SW480 (cell line): ENCODE measurements around the gene PDE2A.

Experiments
- DNase-seq: peaks from one replicate; pipeline ENCODE4 v3.0.0-alpha.2; 2016; ENCODE audit warnings: low spot score

PDE2A gene

DNA sequence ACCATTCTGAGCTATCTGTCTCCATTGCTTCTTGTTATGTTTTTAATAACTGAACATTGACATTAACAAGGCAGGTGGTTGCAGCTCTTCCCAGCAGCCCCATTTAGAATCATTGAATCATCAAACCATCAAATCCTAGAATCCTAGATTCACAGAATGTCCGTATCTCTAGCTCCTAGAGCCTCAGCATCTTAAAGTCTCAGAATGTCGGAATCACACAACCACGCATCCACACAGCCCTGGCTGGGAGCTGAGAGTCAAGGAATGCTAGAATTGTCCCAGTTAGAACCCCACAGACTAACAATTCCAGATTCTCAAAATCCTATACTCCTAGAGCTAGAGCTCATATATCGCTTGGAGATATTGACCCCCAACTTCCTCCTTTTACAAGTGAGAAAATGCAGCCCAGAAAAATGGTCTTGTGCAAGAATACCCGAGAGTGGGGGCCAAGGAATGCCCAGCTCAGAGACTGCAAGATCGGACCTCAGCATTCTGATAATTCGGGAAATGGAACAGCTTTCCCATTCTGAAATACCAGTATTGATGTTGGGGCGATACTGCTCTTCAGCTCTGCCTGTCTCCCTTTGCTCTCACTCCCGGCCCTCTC, 38.8 kb downstream of the PDE2A start:
- DNase-seq, result no peak

DNA sequence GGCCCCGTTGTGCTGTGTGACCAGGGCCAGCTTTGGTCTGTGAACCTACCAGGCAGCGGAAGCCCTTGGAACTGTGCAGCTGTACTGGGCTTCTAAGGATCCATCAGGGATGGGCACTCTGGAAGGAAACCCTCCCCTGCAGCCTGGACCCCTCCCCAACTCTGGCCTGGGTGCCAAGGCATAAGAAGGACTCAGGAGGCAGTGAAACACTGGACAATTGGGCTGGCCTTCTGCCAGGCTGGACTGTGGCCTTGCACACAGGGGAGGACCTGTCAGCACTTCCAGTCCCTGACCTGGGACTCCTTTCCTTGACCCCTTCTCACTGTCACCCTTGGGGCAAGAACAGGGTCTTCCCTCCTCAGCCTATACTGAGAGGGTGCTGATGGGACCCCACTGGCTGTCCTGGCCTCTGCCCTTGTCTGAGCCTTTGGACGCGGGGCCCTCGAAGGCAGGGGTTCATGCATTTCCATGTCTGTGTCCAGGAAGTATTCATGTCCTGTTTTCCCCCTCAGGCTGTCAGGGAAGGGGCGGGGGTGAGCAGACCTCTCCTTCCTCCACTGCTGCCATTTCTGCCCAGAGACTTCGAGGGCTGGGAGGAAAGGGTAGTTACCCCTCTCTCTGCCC, 39.6 kb downstream of the PDE2A start:
- DNase-seq, result no peak

DNA sequence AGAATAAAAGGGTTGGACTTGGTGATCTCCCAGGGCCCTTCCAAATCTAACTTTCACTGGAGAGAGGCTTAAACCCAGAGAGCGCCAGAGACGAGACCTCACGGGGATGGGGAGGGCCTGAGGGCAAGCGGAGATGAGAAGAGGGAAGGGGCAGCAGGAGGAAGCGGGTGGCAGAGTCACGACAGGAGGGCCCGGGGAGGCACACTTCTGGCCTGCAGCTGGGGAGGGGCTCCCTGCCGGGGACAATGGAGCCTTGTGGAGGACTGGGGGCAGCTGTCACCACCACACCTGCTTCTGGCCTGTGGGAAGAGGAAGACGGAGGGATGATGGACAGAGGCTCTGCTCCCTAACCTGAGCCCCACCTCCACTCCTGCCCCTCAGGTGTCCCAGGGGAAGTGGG, 40.2 kb downstream of the PDE2A start:
- no peak for DNase-seq

DNA sequence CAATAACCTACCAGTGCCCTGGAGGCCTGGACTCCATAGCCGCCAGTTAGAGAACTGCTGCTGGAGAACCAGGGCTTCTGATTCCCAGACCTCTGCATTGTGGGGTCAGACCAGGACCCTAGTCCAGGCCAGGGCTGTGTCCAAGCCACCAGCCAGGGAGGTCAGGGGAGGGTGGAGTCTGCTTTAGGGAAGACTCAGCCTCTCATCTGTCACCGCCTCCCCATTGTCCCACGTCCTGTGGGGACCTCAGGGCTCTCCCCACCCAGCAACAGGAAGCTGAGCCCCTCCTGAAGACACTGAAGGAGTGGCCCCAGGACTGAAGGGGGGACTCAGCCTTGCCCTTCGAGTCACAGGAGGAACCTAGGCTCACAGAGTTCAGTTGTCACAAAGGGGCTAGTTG, 41.2 kb downstream of the PDE2A start:
- no peak for DNase-seq

DNA sequence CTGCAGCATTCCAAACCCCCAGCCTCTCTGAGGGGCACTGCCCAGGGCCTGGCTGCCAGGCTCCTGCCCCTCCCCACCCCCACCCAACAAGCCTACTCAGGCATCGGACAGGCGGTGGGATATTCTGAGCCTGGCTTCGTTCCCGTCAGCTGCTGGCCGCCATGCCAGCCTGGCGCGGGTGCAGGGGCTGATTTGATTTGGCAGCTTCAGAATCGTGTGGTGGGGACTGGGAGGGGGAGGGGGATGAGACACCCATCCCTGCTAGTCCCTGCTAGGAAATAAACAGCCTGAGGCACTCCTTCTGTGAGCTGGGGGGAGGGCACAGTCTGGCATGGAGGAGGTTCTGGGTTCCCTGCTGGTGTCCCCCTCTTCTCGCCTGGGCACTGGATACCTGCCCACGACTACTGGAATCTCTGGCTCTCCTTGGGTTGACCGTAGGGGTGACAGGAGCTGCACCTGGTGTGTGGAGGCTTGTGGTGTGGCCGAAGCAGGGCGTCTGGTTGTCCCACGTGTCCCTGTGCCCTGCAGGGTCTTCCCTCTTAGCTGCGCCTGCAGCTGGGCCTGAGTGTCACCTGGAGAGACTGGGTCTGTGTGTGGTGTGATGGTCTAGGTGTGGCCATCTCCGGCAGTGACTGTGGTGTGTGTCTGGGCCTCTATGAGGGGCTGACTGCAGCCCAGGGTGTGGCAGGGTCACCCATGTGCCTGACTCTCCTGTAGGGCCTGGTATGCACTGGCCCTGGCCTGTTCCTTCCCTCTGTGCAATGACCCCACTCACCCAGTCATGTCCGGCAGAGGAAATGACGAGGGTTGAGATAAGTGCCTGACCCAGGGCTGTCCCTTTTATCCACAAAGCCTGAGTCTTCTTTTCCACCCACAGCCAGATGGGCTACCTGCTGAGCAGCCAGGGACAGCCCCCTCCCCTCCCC, 42.2 kb downstream of the PDE2A start:
- DNase-seq, result peak; percentile 33

DNA sequence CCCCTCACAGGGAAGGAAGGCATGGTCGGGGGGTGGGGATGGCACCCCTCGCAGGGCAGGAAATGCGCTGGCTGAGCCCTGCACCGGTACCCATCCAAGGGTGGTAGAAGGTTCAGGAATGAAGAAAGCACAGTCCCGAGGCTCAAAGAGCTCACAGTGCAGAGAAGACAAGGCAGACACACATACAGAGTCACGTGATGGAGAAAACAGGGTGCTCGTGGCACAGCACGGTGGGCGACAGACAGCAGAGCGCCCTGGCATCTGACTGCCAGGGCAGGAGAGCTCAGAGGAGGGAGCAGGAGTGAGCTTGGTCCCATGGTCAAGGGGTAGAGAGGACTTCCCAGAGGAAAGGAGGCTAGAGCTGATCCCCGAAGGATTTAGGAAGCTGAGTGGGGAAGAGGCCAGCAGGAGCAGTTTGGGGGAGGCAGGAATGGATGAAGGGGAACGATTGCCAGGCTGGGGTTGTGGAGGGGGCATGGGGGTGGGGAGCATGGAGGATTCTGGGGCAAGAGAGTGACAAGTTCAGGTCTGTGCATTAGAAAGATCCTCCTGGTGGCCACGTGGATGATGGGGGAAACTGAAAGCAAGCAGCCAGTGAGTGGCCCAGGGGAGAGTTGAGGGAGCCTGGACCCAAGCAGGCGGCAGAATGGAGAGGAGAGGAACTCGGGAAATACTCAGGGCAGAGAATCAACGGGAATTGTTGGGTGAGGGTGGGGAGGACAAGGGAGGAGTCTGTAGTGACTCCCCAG, 43.9 kb downstream of the PDE2A start:
- DNase-seq, result no peak

DNA sequence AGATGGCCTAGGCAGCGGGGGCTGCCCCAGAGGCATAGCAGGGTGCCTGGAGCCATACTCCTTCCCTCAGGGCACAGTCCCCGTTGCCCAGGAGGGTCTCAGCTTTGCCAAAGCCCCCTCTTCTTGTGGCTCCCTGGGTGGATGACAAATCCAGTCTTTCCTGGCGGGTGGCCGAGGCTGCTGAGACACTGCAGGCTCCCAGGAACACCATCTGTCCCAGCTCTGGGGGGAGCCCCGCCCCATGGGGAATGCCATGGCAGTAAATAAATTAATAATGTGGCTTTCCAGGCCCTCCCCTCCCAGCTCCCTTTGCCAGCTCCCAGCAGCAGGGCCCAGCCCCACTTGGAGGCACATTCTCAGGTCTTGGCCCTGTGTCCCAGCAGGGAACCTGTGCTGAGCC, 45.0 kb downstream of the PDE2A start:
- DNase-seq, result no peak

DNA sequence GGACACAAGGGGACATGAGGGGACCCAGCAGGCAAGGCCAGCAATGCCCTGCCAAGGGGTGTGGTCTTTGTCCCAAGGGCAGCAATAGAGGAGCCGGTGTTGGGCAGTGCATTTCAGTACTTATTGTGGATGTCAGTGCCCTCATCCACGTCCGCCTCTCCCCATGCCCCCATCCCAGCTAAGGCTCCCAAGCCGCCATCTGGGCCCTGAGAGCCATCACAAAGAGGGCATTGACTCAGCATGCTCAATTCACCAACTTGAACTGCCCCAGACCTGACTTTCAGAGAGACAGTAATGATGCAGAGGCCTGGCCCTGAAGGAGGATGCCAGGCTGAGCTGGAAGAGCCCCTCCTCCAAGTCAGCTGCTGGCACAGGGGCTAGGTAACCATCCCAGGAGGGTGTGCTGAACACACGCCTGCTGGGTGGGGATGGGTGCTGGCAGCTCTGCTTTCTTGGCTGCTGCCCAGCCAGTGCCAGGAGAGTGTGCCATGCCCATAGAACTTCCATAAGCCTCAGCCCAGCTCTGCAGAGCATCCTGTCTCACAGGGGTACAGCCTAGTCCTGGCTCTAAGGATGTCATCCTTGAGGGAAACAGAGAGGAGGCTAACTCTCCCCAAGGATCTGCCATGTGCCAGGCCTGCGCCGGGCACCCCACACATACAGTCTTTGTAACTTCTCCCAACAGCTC, 46.5 kb downstream of the PDE2A start:
- DNase-seq, result no peak

DNA sequence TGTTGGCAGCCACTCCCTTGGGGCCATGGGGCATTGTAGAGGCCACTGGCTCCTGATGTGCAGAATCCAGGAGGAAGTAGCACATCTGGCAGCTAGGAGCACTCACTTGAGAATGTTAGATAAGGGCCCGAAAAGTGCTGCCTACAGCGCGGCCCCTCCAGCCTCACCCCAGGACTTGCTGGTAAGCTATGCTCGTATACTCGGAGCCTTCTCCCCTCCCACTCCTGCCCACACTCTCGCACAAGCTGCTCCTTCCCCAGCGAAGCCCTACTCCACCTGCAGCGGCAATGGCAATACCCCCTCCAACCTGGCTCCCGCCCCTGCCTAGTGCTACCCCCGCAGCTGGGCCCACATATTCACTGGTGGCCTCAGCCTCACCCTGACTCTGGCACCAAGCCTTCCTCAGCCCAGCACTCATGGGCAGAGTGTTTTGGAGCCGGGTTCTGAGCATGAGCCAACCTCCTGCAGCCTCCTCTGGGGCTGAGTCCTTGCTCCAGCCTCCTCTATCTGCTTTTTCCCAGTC, 47.7 kb downstream of the PDE2A start:
- DNase-seq, result no peak

DNA sequence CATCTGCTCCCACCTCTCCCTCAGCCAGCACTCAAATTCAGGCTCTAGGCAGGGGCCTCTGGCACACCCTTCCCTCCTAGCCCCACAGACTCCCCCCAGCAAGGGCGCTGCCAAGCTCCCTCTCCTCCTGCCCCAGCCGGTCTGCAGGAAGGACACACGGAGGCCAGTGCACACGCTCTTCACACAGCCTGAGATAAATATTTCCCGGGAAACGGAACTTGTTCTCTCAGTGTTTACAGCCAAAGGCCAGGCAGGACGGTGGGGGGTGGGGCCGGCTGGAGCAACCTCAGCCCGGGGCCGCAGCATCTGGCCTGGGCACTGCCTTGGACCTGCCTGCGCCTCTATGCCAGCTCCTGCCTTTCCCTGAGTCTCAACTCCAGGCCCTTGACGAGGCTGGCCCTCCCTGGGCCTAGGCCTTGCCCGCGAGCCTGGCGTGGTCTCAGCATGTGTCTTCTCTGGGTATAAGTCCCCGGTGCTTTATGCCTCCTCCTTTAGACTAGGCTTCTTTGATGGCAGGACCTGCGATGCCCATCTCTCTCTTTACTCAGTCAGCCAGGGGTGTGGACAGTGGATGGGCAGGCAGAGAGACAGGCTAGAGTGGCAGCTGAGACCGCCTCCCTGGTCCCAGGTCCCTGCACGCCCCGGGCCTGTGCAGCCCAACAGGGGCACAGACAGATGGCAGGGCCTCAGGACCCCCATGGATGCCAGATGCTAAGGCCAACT, 48.4 kb downstream of the PDE2A start:
- no peak for DNase-seq

DNA sequence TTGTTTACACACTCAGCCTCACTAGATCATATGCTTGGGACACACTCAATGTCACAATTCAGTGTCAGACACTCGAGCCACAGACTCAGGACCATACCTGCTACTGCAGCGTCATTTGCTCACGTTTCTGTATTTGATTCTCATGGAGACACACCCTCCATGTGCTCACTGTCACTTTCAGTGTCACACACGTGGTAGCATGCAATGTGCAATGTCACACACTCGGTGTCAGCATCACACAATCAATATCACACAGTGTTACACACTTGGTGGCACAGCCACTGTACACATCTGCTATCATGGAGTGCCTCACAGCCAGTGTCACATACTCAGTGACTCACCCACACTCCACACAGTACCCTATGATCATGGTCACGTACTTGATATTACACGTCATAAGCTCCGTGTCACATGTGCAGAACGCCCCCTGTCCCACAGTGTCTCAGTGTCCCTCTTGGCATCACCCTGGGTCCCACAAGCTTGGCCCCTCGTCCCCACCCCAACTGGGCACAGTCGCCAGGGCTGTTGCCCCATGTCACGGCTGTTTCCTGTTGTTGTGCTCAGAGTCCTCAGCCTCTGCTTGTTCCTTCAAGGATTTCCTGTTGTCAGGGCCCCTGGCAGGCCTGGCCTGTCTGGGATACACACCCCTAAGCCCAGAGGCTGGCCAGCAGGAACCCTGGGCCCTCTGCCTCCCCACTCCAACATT, 49.6 kb downstream of the PDE2A start:
- DNase-seq, result no peak

DNA sequence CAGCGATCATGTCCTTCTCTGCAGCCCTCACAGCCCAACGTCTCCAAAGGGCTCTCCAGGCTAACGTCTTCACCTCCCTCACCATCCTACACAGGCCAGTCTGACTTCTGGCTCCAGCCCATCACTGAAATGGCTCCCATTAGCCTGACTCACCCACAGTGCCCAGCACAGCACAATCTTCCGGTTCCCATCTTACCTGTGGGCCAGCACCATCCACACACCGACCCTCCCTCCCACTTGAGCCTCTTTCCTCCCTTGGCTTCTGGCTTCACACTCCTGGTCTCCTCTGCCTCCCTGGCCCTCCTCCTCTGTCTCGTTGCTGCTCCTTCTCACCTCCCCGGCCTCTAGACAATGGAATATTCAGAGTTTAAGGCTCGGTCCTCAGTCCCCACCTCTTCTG, 51.2 kb downstream of the PDE2A start:
- no peak for DNase-seq

DNA sequence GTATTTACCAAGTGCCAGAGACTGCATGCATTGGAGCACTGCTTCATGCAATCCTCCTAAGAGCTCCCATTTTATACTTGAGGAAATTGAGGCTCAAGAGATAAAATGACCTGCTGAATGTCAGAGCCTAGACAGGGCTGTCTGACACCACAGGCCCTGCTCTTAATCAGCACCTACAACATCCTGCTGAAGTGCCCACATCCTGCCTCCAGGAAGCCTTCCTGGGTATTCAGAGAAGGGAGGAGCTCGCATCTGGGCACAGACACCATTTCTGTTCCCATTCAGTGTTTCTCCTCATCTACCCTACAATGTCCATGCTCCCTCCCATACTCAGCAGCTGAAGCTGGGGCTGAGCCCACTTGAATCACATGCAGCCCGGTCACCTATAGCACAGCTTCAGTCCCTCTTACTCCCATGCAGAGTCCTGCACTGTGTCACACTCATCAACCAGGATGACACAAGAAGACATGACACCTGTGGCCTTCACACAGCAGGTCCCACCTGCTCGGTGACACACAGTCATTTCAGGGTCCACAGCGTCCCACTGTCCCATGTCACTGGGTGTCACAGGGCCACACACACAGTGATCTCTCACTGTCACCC, 53.1 kb downstream of the PDE2A start:
- no peak for DNase-seq

DNA sequence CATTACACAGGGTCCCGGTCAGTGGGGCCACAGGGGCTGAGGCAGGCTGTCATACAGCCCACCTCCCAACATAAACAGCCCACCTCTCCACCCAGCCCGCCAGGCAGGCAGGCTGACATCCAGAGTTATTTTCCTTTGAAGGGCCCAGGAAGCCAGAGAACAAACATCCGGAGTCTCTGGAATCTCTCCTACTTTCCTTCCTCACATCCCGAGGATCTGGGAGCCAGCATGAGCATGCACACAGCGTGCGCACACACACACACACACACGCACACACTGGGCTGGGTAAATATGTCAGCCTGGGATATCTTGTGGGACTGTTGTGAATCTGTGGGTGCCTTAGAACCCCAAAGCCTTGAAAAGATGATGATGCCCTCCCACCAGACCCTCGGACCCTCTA, 55.4 kb downstream of the PDE2A start:
- DNase-seq, result no peak

DNA sequence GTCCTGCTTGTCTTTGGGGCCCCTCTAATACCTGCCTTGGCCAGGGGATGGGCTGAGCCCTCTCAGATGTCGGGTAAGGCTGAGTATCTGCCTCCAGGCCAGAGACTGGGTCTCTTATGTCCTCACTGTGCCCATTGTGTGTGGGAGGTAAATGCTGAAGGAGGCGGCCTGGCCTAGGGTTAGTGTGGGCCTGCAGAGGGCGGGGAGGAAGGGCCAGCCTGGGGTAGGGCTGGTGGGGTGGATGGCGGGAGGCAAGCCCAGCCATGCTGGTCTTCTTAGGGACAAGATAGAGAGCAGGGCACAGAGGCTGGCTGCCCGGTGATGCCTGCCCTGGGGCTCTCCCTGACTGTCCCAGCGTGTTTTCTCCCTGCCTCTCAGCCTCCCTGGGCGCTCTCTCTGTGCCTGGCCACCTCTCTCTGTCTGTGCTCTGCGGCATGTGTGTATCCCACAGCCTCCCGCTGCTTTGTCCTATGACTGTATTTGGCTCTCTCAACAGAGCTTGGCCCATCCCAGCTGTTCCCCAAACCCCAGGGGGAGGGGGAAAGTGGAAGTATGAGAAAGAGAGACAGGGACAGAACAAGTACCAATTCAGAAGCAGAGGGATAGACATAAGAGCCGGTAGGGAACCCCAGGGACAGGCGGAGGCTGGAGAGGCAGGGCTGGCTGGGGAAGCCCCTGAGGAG, 57.0 kb downstream of the PDE2A start:
- DNase-seq, result no peak

DNA sequence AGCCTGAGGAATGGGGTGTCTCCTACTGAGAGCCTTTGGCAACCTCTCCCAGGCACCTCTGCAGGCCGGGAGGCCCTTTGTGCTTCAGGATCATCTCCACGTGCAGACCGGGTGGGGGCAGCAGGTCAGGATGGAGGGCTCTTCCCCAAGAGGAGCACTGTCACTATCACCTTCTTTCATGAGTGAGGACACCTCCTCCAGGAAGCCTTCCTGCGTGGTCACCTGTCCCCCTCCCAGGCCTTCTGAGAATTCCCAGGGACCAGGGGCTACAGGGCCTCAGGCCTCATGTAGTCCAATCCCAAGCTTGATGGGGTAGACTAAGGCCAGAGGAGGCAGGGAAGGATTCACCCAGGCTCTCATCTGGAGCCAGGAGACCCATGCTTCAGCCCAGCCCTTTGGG, 57.6 kb downstream of the PDE2A start:
- no peak for DNase-seq

DNA sequence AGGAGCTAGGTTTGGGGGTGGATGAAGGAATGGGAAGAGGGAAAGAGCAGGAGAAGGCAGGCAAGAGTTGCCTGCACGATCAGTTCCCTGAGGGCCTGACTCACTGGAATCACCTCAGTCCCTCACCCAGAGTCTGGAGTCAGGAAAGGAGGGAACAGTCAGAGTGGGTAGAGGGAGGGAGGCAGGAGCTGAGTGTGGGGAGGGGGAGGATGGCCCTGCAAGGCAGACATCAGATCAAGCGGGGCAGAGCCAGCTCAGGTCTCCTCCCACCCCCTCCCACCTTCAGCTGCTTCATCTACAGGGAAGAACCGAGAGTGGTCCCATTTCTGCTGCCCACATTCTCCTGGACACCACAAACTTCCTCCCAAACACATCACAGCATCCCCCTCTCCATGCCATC, 58.9 kb downstream of the PDE2A start:
- no peak for DNase-seq

DNA sequence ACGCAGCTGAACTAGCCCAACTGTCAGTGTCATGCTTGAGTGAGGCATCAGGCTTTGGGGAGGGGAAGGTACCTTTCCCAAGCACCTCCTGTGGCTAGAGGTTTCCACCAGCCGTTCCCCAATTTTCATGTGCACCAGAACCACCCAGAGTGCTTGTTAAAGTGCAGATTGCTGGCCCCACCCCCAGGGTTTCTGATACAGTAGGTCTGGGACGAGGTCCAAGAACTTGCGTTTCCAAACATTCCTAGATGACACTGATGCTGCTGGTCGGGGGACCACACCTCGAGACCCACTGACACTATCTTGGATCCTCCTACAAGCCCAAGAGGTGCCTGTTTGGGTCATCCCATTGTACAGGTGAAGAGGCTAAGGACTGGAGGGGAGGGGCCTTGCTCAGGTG, 59.8 kb downstream of the PDE2A start:
- DNase-seq, result no peak

DNA sequence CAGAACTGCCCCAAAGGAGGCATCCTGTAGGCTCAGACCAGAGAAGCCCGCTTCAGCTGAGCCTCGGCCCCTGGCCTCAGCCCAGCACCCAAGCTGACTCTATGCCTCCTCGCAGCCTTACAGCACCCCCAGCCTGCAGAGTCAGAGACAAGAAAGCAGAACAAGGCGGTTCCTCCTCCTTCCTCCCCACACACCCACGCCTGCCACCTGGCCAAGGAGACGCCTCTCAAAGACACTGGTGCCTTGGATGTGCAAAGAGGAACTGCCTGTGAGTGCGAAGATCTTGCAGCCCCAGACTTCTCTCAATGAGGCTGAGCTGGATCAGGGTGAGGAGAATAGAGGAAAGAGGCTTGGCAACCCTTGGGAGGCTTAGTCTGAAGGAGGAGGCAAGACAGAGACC, 60.2 kb downstream of the PDE2A start:
- no peak for DNase-seq
